GM21447 (cell line): Measurements from ENCODE around the gene METTL17.
"Not testable (repeated sequence)": the region's sequence is repeated elsewhere in the genome, so short reads cannot be mapped to it uniquely, and the experiment has no call there.

ENCODE experiments used
- ATAC-seq: cut with Tn5 transposase; IDR thresholded peaks from one replicate; pipeline ENCODE4 v1.9.1; 2021; ENCODE audit not compliant: unreplicated experiment

Gene METTL17

GRCh38 chr14:21023817-21024584 lies 34.2 kb downstream of the METTL17 start:
- ATAC-seq: no peak

- ATAC-seq: no peak
These were observed 35.0 kb downstream of the METTL17 start, which contains the start of gene NDRG2 for GRCh38 chr14:21024585-21025370. NDRG2 (minus strand) TSS chr14:21025061; CDS start chr14:21023315, 1,746 bp downstream.

DNA sequence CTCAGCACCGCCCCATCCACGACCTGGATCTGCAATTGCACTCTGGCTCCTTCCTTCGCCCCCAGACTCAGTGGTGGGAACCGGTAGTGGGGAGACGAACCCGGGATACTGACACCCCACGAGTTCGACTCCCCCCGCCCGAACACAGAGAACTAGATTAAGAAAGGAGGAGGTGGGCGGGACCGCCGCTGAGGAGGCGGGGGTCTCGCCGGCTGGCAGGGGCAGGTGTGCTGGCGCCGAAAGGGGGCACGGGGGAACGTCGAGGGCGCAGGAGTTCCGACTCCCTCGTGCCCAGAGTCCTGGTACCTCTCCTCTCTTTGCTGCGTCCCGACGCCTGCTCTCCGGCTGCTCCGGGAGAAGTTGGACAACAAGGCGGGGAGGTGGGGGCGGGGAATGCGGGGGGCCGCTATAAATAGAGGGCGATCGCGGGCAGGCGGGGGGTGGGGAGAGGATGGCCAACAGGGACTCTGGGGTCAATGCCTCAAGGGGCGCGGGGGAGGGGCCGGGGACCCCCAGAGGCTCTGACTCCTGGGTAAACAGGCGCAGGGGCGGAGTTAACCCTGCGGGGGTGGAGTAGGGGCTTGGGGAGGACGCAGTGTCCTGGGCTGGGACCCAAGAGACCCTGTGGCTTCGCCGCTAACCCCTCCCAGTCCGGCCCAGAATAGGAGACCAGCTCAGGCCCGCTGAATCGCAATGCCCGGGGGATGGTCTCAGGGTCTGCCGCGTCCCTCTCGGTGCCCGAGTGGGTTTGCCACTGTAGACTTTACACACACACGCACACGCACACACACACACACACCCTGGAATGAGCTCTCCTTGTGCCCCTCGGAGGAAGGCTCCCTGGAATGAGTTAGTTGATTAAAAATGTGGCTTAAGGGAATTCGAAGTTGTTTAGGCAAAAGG lies 35.8 kb downstream of the METTL17 start:
- ATAC-seq: no peak

DNA sequence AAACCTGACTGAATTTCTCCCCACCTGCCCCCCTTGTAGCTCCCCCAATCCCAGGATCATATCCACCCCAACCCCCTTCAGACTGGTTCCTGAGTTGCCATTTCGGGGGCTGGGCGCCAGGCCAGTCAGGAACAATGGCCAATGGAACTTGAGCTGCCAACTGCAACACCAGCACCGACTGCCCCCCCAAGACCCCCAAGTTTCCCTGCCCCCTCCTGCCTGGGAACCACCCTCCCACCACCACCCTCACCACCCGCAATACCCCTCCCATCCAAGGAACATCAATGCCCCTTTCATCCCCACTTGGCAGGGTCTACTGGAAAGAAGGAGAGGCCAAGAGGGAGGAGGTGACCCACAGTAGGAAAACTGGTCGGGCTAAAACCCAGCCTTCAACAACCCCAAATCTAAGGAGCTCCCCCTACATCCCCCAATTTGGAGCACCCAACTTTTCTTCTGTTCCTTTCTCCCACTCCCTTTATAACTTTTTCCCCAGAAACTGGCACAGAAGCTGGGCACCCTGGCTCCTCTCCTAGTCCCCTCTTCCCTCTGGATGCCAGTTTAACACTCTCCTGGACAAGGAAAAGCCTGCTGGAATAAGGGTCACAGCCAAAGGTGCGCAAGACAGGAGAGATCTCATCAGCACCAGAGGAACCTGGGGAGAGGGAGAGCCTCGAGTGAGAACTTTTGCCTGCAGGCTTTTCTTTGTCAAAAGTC lies 36.7 kb downstream of the METTL17 start:
- ATAC-seq: no peak

- no peak for ATAC-seq
These were observed 37.2 kb downstream of the METTL17 start for GRCh38 chr14:21026988-21027315.

DNA sequence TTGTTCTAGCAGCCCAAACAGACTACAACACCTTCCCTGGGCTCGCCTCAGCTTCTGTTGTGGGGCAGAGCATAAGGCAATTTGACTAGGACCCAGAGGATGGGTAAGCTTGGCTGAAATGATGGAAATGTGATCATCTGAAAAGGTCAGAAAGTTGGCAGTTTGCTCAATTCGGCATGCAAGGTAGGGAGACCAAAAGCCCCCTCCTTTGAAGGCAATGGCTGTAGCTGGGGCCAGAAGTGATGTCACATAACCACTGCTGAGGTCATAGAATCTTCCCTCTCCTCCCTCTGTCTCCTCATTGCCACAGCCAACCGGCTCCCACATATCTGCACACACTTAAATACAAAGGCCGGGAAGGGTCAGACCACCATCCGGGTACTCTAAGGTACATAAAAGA lies 40.1 kb downstream of the METTL17 start, which contains the start of gene TPPP2:
Gene TPPP2, plus strand, starts transcription at position 301 of the 400 bp plus-strand sequence. CDS start 365 bp downstream, outside the sequence.
- ATAC-seq: no peak

GRCh38 chr14:21030531-21030930 lies 40.8 kb downstream of the METTL17 start:
- ATAC-seq: no peak

DNA sequence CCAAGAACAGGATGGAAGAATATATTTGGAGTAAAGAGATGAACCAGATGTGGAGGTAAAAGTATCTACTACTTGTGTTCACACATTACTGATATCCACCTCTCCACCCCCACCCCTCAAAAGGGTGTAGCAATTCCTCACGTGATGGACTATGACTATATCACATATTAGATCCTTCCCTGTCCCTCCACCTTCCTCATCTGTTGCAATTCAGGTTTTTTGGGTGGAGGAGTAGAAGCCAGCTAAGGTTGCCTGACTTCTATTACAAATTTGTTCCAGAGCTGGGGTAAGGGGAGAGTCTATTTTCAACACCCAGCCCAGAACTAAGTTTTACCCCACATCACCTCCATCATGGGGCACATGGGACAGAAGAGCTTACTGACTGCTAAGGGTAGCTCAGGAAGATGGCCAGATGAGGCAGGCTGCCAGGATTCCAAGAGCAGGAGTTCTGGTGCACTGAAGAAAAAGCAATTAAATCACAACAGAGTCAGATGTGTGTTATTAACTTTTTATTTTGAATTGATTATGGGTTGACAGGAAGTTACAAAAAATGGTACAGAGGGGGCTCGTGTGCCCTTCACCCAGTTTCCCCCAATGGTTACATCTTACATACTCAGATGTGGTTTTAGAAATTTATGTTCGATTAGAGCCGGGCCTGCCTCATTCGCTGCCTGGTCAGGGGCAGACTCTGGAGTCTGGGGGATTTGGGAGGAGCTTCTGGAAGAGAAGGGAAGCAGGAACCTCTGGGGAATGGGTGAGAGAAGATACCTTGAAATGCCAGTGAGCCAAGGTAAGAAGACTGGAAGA lies 42.7 kb downstream of the METTL17 start:
- ATAC-seq: no peak

DNA sequence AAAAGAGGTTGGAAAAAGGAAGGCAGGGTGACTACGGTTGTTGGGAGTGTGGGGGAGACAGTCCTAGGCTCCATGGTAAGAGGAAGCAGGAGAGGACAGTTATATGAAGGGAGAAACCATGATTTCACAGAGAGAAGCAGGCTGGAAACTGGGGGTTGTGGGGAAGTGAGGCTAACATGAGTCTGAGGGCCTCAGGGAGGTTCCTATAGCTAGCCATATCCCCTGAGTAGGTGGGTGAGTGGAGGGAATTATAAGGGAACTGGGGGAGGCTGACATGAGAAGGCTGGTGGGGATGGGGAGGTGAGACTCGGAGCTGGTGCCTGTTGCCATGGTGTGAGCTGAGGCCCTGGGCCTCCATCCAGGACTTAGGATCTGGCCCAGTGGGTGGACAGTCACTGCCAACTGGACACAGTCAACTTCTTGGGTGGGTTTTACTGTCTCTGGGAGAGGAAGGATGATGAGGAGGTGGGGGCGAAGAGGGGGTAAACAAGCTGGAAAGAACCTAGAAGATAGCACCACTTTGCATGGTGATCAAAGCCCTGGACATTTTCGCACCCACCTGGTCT lies 43.4 kb downstream of the METTL17 start:
- no peak for ATAC-seq

- ATAC-seq: no peak
These were observed 44.9 kb downstream of the METTL17 start, which contains the start of gene RNASE13 for GRCh38 chr14:21034707-21035106. RNASE13 (minus strand) TSS chr14:21034807; CDS start chr14:21034288, 519 bp downstream.

- ATAC-seq: no peak
These were observed 47.0 kb downstream of the METTL17 start for GRCh38 chr14:21036751-21037150.

DNA sequence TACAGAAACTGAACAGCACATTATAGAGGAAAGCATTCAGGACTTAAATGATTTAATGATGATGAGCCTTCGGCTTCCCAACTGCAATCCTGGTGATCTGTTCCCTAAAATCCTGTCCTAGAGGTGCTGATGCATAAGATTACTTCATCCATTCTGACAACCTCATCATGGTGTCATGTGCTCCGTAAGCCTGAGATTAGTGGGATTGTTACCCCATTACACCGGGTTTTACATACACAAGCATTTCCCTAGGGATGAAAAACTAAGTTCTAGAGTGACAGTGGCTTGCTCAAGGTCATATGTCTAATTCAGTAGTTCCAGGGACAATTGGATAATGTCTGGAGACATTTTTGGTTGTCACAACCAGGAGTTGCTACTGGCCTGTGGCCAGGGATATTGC lies 47.4 kb downstream of the METTL17 start:
- ATAC-seq: no peak

DNA sequence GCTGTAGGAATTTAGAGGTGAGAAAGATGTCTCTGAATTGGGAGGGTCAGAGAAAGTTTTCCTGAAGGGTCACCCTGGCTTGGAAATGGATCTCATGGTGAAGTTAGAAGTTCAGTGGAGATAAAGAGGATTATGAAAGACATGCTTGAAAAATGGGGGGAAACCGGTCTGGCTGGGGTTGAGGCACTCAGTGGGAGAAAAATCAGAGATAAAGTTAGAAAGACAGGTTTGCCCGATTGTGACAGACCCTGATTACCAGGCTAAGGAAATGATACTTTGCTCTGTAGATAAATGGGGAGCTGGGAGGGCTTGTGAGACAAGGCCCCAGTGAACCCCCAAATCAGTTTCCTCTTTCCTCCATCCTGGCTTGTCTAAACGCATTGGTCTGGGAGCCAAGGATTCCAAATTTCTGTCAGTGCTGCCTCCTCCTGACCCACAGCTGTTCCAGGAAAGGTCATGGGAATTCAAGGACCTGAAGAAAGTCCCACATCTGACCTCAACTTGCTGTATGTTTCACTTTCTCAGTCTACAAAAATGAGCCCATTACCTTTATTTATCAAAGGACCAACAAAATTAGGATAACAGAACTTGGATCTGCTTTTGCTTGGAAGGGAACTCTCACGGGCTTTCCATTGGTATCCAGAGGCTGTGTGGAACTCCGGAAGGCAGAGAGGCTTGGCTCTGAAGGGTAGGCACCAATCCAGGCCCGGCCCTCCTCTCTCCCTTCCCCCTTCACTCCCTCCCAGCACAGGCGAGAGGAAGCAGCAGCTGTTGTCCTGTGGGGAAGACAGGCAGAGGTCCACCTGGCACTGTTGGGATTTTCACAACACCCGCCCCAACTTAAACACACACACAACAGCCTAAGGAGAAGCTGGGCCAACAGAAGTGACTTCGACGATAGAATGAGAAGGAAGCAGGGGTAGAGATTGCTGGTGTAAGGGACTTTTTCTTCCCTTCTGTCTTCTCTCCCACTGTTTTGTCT lies 49.0 kb downstream of the METTL17 start:
- no peak for ATAC-seq

- no peak for ATAC-seq
These were observed 50.0 kb downstream of the METTL17 start for GRCh38 chr14:21039585-21040369.

- no peak for ATAC-seq
These were observed 50.7 kb downstream of the METTL17 start for GRCh38 chr14:21040370-21040925.

- ATAC-seq: not testable (repeated sequence)
These were observed 51.2 kb downstream of the METTL17 start for GRCh38 chr14:21040941-21041340.
